Vagina (tissue), 2 donors: ENCODE measurements around the gene IFNLR1.

Experiments used
- POLR2A ChIP-seq, 2 donors: fragments of 450-650 bp; IDR thresholded peaks; one replicate each; pipeline ENCODE4 v1.6.1; 2017; ENCODE audit warnings: antibody characterized with exemption in 2 of 2, mild to moderate bottlenecking in 2 of 2, moderate library complexity in 2 of 2
- POLR2AphosphoS5 ChIP-seq, 2 donors: sonication (generic); formaldehyde crosslinking; IDR thresholded peaks; one replicate each; pipeline ENCODE4 v1.9.0; 2017; ENCODE audit warnings: antibody characterized with exemption in 2 of 2, mild to moderate bottlenecking in 2 of 2, low read depth in 1 of 2; ENCODE audit not compliant: insufficient read depth in 1 of 2
- TF ChIP-seq, protein P1 (sequence below), 3 experiments: fragments of 450-650 bp in 2 of 3; fragments of 200-600 bp in 1 of 3; sonication (generic) in 1 of 3; IDR thresholded peaks; one replicate each; pipeline ENCODE4 v1.5.1; 2017 to 2019; ENCODE audit warnings: antibody characterized with exemption in 3 of 3, mild to moderate bottlenecking in 2 of 3, moderate library complexity in 2 of 3

DNA sequence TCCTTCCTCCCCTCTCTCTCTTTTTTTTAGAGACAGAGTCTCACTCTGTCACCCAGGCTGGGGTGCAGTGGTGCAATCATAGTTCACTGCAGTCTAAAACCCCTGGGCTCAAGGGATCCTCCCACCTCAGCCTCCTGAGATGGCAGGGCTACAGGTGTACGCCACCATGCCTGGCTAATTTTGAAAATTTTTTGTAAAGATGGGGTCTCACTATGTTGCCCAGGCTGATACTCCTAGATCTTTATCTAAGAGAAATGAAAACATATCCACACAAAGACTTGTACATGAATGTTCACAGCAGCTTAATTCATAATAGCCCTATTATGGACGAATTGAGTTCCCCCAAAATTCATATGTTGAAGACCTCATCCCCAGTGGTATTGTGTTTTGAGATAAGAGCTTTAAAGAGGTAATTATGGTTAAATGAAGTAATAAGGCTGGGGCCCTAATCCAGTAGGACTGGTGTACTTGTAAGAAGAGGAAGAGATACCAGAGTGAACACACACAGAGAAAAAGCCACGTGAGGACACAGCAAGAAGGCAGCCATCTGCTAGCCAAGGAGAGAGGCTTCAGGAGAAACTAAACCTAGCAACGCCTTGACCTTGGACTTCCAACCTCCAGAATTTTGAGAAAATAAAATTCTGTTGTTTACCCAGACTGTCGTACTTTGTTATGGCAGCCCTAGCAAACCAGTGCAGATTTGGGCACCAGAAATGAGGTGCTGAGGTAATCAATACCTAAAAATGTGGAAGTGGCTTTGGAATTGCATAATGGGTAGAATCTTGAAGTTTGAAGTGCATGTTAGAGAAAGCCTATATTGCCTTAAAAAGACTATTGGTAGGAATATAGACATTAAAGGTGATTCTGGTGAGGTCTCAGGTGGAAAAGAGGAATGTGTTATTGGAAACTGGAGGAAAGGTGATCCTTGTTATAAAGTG is 13.2 kb downstream of the IFNLR1 start:
- TF ChIP-seq, protein P1, sequence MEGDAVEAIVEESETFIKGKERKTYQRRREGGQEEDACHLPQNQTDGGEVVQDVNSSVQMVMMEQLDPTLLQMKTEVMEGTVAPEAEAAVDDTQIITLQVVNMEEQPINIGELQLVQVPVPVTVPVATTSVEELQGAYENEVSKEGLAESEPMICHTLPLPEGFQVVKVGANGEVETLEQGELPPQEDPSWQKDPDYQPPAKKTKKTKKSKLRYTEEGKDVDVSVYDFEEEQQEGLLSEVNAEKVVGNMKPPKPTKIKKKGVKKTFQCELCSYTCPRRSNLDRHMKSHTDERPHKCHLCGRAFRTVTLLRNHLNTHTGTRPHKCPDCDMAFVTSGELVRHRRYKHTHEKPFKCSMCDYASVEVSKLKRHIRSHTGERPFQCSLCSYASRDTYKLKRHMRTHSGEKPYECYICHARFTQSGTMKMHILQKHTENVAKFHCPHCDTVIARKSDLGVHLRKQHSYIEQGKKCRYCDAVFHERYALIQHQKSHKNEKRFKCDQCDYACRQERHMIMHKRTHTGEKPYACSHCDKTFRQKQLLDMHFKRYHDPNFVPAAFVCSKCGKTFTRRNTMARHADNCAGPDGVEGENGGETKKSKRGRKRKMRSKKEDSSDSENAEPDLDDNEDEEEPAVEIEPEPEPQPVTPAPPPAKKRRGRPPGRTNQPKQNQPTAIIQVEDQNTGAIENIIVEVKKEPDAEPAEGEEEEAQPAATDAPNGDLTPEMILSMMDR (IDR thresholded peaks at IDR 0.05): no peak
- TF ChIP-seq POLR2A (IDR thresholded peaks at IDR 0.05): no peak
- TF ChIP-seq POLR2AphosphoS5 (IDR thresholded peaks at IDR 0.05; ENCODE audit: insufficient read depth in 1 of 2, low read depth in 1 of 2): no peak
